Liver (tissue), 9 donors: ENCODE measurements around the gene SLC6A18. TPM values are rescaled to one million over a fixed set of nuclear protein-coding genes. Genes with fewer than 3 reads are reported as not detected.

Source experiments
- DNase-seq: peaks from one replicate; pipeline ENCODE4 v3.0.0-alpha.2; 2017; ENCODE audit warnings: low spot score
- H3K27ac ChIP-seq, 2 donors: one replicate each; pipeline ENCODE4 v1.7.0; 2013; ENCODE audit warnings: inconsistent platforms in 2 of 2, low read length in 2 of 2, control low read depth in 1 of 2, low read depth in 1 of 2, mild to moderate bottlenecking in 1 of 2
- H3K27me3 ChIP-seq, 4 donors: one replicate each; pipeline versions ENCODE4 v1.6.1 to v1.7.0; 2013; ENCODE audit warnings: low read length in 3 of 4, inconsistent platforms in 1 of 4, mild to moderate bottlenecking in 1 of 4, moderate library complexity in 1 of 4; ENCODE audit not compliant: control insufficient read depth in 4 of 4, insufficient read depth in 4 of 4
- H3K36me3 ChIP-seq, 4 donors: one replicate each; pipeline versions ENCODE4 v1.6.1 to v1.7.0; 2013; ENCODE audit warnings: low read length in 3 of 4, mild to moderate bottlenecking in 3 of 4, low read depth in 1 of 4, moderate library complexity in 1 of 4; ENCODE audit not compliant: control insufficient read depth in 4 of 4, insufficient read depth in 3 of 4
- H3K4me1 ChIP-seq, 4 donors: one replicate each; pipeline versions ENCODE4 v1.6.1 to v1.7.0; 2013; ENCODE audit warnings: low read length in 3 of 4, mild to moderate bottlenecking in 3 of 4, moderate library complexity in 1 of 4; ENCODE audit not compliant: control insufficient read depth in 4 of 4, insufficient read depth in 4 of 4
- H3K4me3 ChIP-seq, 3 donors: one replicate each; pipeline versions ENCODE4 v1.6.1 to v1.7.0; 2013; ENCODE audit warnings: low read length in 3 of 3, control low read depth in 1 of 3, low read depth in 1 of 3, mild to moderate bottlenecking in 1 of 3
- H3K9ac ChIP-seq, 2 donors: one replicate each; pipeline ENCODE4 v1.7.0; 2013; ENCODE audit warnings: low read length in 2 of 2, mild to moderate bottlenecking in 2 of 2, moderate library complexity in 2 of 2, control low read depth in 1 of 2, low read depth in 1 of 2
- H3K9me3 ChIP-seq, 4 donors: one replicate each; pipeline versions ENCODE4 v1.6.1 to v1.7.0; 2013; ENCODE audit warnings: low read length in 3 of 4; ENCODE audit not compliant: control insufficient read depth in 4 of 4
- ATF3 ChIP-seq: IDR thresholded peaks from 2 replicates; pipeline ENCODE4 v1.6.1; 2016; ENCODE audit warnings: antibody characterized with exemption
- CTCF ChIP-seq: fragments of 150-350 bp; IDR thresholded peaks from 2 replicates; pipeline ENCODE4 v1.5.1; 2017; ENCODE audit warnings: improper control_type of control experiment, low read depth, low read length; ENCODE audit not compliant: missing input control
- EGR1 ChIP-seq, 2 donors: IDR thresholded peaks; 2 replicates each; pipeline ENCODE4 v1.6.1; 2016 to 2018; ENCODE audit warnings: antibody characterized with exemption in 2 of 2, low read depth in 2 of 2
- FOXA1 ChIP-seq: IDR thresholded peaks from 2 replicates; pipeline ENCODE4 v1.6.1; 2016; ENCODE audit warnings: antibody characterized with exemption
- FOXA2 ChIP-seq: IDR thresholded peaks from 2 replicates; pipeline ENCODE4 v1.6.1; 2016; ENCODE audit warnings: antibody characterized with exemption
- GABPA ChIP-seq, 2 donors: IDR thresholded peaks in 1 of 2; conservative IDR thresholded peaks in 1 of 2; 2 replicates each; pipeline ENCODE4 v1.6.1; 2016; ENCODE audit warnings: antibody characterized with exemption in 2 of 2, mild to moderate bottlenecking in 1 of 2, moderate library complexity in 1 of 2
- HNF4A ChIP-seq, 2 donors: conservative IDR thresholded peaks; 2 replicates each; pipeline ENCODE4 v1.6.1; 2016; ENCODE audit warnings: antibody characterized with exemption in 2 of 2, mild to moderate bottlenecking in 2 of 2
- HNF4G ChIP-seq: IDR thresholded peaks from 2 replicates; pipeline ENCODE4 v1.6.1; 2016; ENCODE audit warnings: antibody characterized with exemption
- JUND ChIP-seq, 2 donors: IDR thresholded peaks; 2 replicates each; pipeline ENCODE4 v1.6.1; 2016; ENCODE audit warnings: antibody characterized with exemption in 2 of 2
- MAX ChIP-seq: IDR thresholded peaks from 2 replicates; pipeline ENCODE4 v1.6.1; 2016; ENCODE audit warnings: antibody characterized with exemption
- NR2F2 ChIP-seq: IDR thresholded peaks from 2 replicates; pipeline ENCODE4 v1.6.1; 2016; ENCODE audit warnings: antibody characterized with exemption
- RAD21 ChIP-seq, 2 donors: IDR thresholded peaks; 2 replicates each; pipeline ENCODE4 v1.6.1; 2016; ENCODE audit warnings: antibody characterized with exemption in 2 of 2, mild to moderate bottlenecking in 2 of 2
- RXRA ChIP-seq, 2 donors: IDR thresholded peaks; 2 replicates each; pipeline ENCODE4 v1.6.1; 2017 to 2018; ENCODE audit warnings: antibody characterized with exemption in 2 of 2, mild to moderate bottlenecking in 1 of 2
- SP1 ChIP-seq: IDR thresholded peaks from 2 replicates; pipeline ENCODE4 v1.6.1; 2018; ENCODE audit warnings: antibody characterized with exemption, mild to moderate bottlenecking
- TAF1 ChIP-seq: conservative IDR thresholded peaks from 2 replicates; pipeline ENCODE4 v1.6.1; 2016; ENCODE audit warnings: antibody characterized with exemption, mild to moderate bottlenecking
- YY1 ChIP-seq: IDR thresholded peaks from 2 replicates; pipeline ENCODE4 v1.6.1; 2016; ENCODE audit warnings: antibody characterized with exemption, mild to moderate bottlenecking
- ZBTB33 ChIP-seq: IDR thresholded peaks from 2 replicates; pipeline ENCODE4 v1.6.1; 2016; ENCODE audit warnings: antibody characterized with exemption
- WGBS: extraction: QIAGEN DNeasy Blood & Tissue Kit; methylation state at CpG from one replicate; pipeline ENCODE4 v1.1.7; 2013; 5-methylcytosine and 5-hydroxymethylcytosine counted together
- polyA plus RNA-seq, 2 donors: library from polyadenylated mRNA; stranded (reverse) in 1 of 2; unstranded in 1 of 2; fragments of 200-250 nt in 1 of 2; fragments of >200 nt in 1 of 2; fragmentation: Nextera tagmentation in 1 of 2; extraction: Ambion mirVana in 1 of 2; gene quantifications; one replicate each; pipeline versions ENCODE4 v1.2.1 to v1.2.3, GENCODE V29; 2013 to 2015
- total RNA-seq, 2 donors: library from RNA; depleted of rRNA; stranded (reverse); fragments of >200 nt; gene quantifications; one replicate each; pipeline ENCODE4 v1.2.3, GENCODE V29; 2014
- donor health status: healthy.
- donor health status: healthy.
- donor health status: healthy.
- donor health status: healthy.
- donor health status: healthy.

The SLC6A18 gene
- total and polyA plus RNA-seq, 4 donors: not detected

- no peak overlapping the region for H3K27ac ChIP-seq
- no peaks in the 10 kb centered on the region for H3K36me3 ChIP-seq
- H3K4me3 ChIP-seq: no peak overlapping the region
- no peak overlapping the region for H3K9ac ChIP-seq
- DNase-seq: no peak
- H3K4me1 ChIP-seq: no peaks in the 10 kb centered on the region
- H3K27me3 ChIP-seq: peaks cover 0 to 2% (median under 1%) of the 10 kb centered on the region in 4 donors
- 91% methylated on average over 18 of the region's 18 CpGs for WGBS
- TF ChIP-seq HNF4A (conservative IDR thresholded peaks at IDR 0.05): no peak
- TF ChIP-seq SP1: no peak
- TF ChIP-seq CTCF: no peak
- no peak for TF ChIP-seq RXRA (IDR thresholded peaks at IDR 0.05)
- TF ChIP-seq HNF4G: no peak
- no peak for TF ChIP-seq YY1
- no peak for TF ChIP-seq FOXA2
- TF ChIP-seq MAX: no peak
- H3K9me3 ChIP-seq: no peaks in the 10 kb centered on the region
Measured at GRCh38 chr5:1192971-1193590, 32.1 kb upstream of the SLC6A18 start.

- Histone ChIP-seq H3K27me3 (peaks cover 0 to 2% (median under 1%) of the 10 kb centered on the region in 4 donors), H3K9ac (no peak overlapping the region)
- no peak for DNase-seq
Measured at GRCh38 chr5:1193591-1193985, 31.6 kb upstream of the SLC6A18 start.

GRCh38 chr5:1194378-1194777 is 30.8 kb upstream of the SLC6A18 start:
- Histone ChIP-seq H3K27ac (no peak overlapping the region), H3K27me3 (peaks cover 0 to 2% (median under 1%) of the 10 kb centered on the region in 4 donors), H3K4me3 (no peak overlapping the region), H3K36me3 (no peaks in the 10 kb centered on the region), H3K9ac (no peak overlapping the region), H3K9me3 (no peaks in the 10 kb centered on the region), H3K4me1 (no peaks in the 10 kb centered on the region)
- WGBS: 93% methylated on average over 6 of the region's 6 CpGs
- DNase-seq: no peak
- TF ChIP-seq MAX: no peak
- no peak for TF ChIP-seq ZBTB33
- no peak for TF ChIP-seq JUND (IDR thresholded peaks at IDR 0.05)
- TF ChIP-seq HNF4A (conservative IDR thresholded peaks at IDR 0.05): no peak
- TF ChIP-seq ATF3: no peak
- no peak for TF ChIP-seq TAF1
- TF ChIP-seq FOXA2: no peak
- TF ChIP-seq FOXA1: no peak
- TF ChIP-seq EGR1 (IDR thresholded peaks at IDR 0.05; ENCODE audit: low read depth in 2 of 2): no peak
- no peak for TF ChIP-seq GABPA (IDR thresholded peaks at IDR 0.05 in 1 of 2, conservative IDR thresholded peaks at IDR 0.05 in 1 of 2)
- no peak for TF ChIP-seq YY1
- TF ChIP-seq SP1: no peak
- TF ChIP-seq CTCF: no peak
- no peak for TF ChIP-seq RXRA (IDR thresholded peaks at IDR 0.05)
- no peak for TF ChIP-seq NR2F2
- TF ChIP-seq RAD21 (IDR thresholded peaks at IDR 0.05): no peak
- TF ChIP-seq HNF4G: no peak

More at GRCh38 chr5:1193591-1193985, 31.6 kb upstream of the SLC6A18 start:
- H3K4me3 ChIP-seq: no peak overlapping the region
- WGBS: 92% methylated on average over 28 of the region's 28 CpGs
- H3K27ac ChIP-seq: no peak overlapping the region
- no peaks in the 10 kb centered on the region for H3K36me3 ChIP-seq
- H3K9me3 ChIP-seq: no peaks in the 10 kb centered on the region
- no peaks in the 10 kb centered on the region for H3K4me1 ChIP-seq
- no peak for TF ChIP-seq ATF3
